Psoas muscle (tissue), 8 donors: ENCODE measurements around the gene COL6A2. TPM values are rescaled to one million over a fixed set of nuclear protein-coding genes. Genes with fewer than 3 reads are reported as not detected.

Source experiments
- ATAC-seq, 4 donors: fragments of 200-7000 bp; cut with Tn5 transposase; one replicate each; pipeline ENCODE4 v1.9.1; 2020; ENCODE audit warnings: moderate library complexity in 3 of 4, mild to moderate bottlenecking in 2 of 4
- DNase-seq, 2 donors: peaks; one replicate each; pipeline ENCODE4 v3.0.0-alpha.2; 2020
- H3K27ac ChIP-seq: fragments of 200-600 bp; one replicate; pipeline ENCODE4 v1.8.0; 2022
- H3K27me3 ChIP-seq, 3 donors: fragments of 200-600 bp in 1 of 3; one replicate each; pipeline versions ENCODE4 v1.6.1 to v1.8.0; 2013 to 2022; ENCODE audit warnings: low read length in 2 of 3, mild to moderate bottlenecking in 2 of 3, moderate library complexity in 1 of 3; ENCODE audit not compliant: insufficient read depth in 3 of 3
- H3K36me3 ChIP-seq, 2 donors: fragments of 200-600 bp in 1 of 2; one replicate each; pipeline versions ENCODE4 v1.6.1 to v1.8.0; 2013 to 2022; ENCODE audit warnings: low read depth in 1 of 2, mild to moderate bottlenecking in 1 of 2, moderate library complexity in 1 of 2; ENCODE audit not compliant: insufficient read depth in 1 of 2
- H3K4me1 ChIP-seq: fragments of 200-600 bp; one replicate; pipeline ENCODE4 v1.8.0; 2022
- H3K4me3 ChIP-seq: fragments of 200-600 bp; one replicate; pipeline ENCODE4 v1.8.0; 2022; ENCODE audit warnings: mild to moderate bottlenecking
- H3K9me3 ChIP-seq: fragments of 200-600 bp; one replicate; pipeline ENCODE4 v1.8.0; 2022
- CTCF ChIP-seq: fragments of 200-600 bp; IDR thresholded peaks from one replicate; pipeline ENCODE4 v1.8.0; 2022; ENCODE audit warnings: antibody characterized with exemption
- WGBS, 3 donors: extraction: QIAGEN DNeasy Blood & Tissue Kit; methylation state at CpG; one replicate each; pipeline versions ENCODE4 v1.1.6 to v1.1.7; 2013; 5-methylcytosine and 5-hydroxymethylcytosine counted together
- intact Hi-C, 2 donors: fragments of 100-400 bp; cut with DNase I; formaldehyde crosslinking; loops; one replicate each; pipeline versions ENCODE4 v1.11.0 to v1.14.2; 2022
- polyA plus RNA-seq, 3 donors: library from polyadenylated mRNA; stranded (reverse); fragments of 200-250 nt; gene quantifications; one replicate each; pipeline ENCODE4 v1.2.3, GENCODE V29; 2013
- total RNA-seq, 4 donors: library from RNA; stranded (reverse); fragmentation: NEBNext Ultra II Directional in 2 of 4; extraction: Animal tissue kit (Norgen Biotek cat#: 25700) in 2 of 4; gene quantifications; one replicate each; pipeline versions ENCODE4 v1.2.1 to v1.2.4, GENCODE V29; 2021 to 2023
- donor health status: healthy with polysubstance abuse.
- donor health status: DM: no; HTN: no; CAD: no; lungs with moderate emphysema.
- donor health status: Bipolar disorder and iron deficiency.
- donor health status: healthy.
- donor health status: DM: yes; HTN: yes; CAD: no.
- donor health status: DM: no; HTN: no; CAD: no.
- donor health status: DM: no; HTN: no; CAD: no.
- donor health status: DM: yes; HTN: yes; CAD: no.

The COL6A2 gene
- total and polyA plus RNA-seq, 7 donors: 29.8 to 122 (median 58.8) TPM

- no peaks in the 10 kb centered on the region for H3K9me3 ChIP-seq
- DNase-seq (peak in 1 of 2 donors; percentile 34), ATAC-seq (no peak)
- no peak for TF ChIP-seq CTCF
- 80 to 89% (median 82%) methylated on average over 34 of the region's 34 CpGs for WGBS, 3 donors
- H3K27ac ChIP-seq: no peak within 1 kb of the TSS
- H3K36me3 ChIP-seq: no peaks in the 10 kb centered on the region
- H3K4me1 ChIP-seq: no peaks in the 10 kb centered on the region
- H3K27me3 ChIP-seq: no peaks in the 10 kb centered on the region
- H3K4me3 ChIP-seq: no peak within 1 kb of the TSS
- intact Hi-C loops: no loop called here
These were observed 57.8 kb downstream of the COL6A2 start, which contains the start of gene FTCD for GRCh38 chr21:46155514-46156377. TSS of gene FTCD (minus strand) at chr21:46155579. CDS start at chr21:46155523, 56 bp downstream.

- DNase-seq (no peak), ATAC-seq (no peak)
- TF ChIP-seq CTCF: no peak
- Histone ChIP-seq H3K27ac (no peak overlapping the region), H3K27me3 (no peaks in the 10 kb centered on the region), H3K9me3 (no peaks in the 10 kb centered on the region), H3K4me3 (no peak overlapping the region), H3K4me1 (no peaks in the 10 kb centered on the region), H3K36me3 (no peaks in the 10 kb centered on the region)
- intact Hi-C loops: no loop called here
- WGBS, 3 donors: 78 to 91% (median 82%) methylated on average over 7 of the region's 7 CpGs
These were observed 58.4 kb downstream of the COL6A2 start for GRCh38 chr21:46156378-46156645.

GRCh38 chr21:46156678-46157077 is 58.8 kb downstream of the COL6A2 start:
- no peak for DNase-seq
- H3K27ac ChIP-seq: no peak overlapping the region
- no peaks in the 10 kb centered on the region for H3K9me3 ChIP-seq
- H3K4me1 ChIP-seq: no peaks in the 10 kb centered on the region
- H3K4me3 ChIP-seq: no peak overlapping the region
- no peaks in the 10 kb centered on the region for H3K27me3 ChIP-seq
- TF ChIP-seq CTCF: no peak
- WGBS, 3 donors: 80 to 88% (median 84%) methylated on average over 10 of the region's 10 CpGs
- ATAC-seq: no peak
- intact Hi-C loops: no loop called here
- no peaks in the 10 kb centered on the region for H3K36me3 ChIP-seq

GRCh38 chr21:46157396-46157986 is 59.6 kb downstream of the COL6A2 start:
- 81 to 96% (median 91%) methylated on average over 12 of the region's 12 CpGs for WGBS, 3 donors
- ATAC-seq: no peak
- Histone ChIP-seq H3K27me3 (no peaks in the 10 kb centered on the region), H3K4me3 (no peak overlapping the region), H3K9me3 (no peaks in the 10 kb centered on the region), H3K4me1 (no peaks in the 10 kb centered on the region), H3K36me3 (no peaks in the 10 kb centered on the region), H3K27ac (no peak overlapping the region)
- DNase-seq: peak in 1 of 2 donors; percentile 32
- intact Hi-C loops: no loop called here
- no peak for TF ChIP-seq CTCF
